RWPE2 (cell line): ENCODE measurements around the gene BOLA1.
A peak's percentile ranks its signal among the peaks of the same experiment; 100 is the strongest.

Experiments used
- ATAC-seq: fragments of 200-7000 bp; cut with Tn5 transposase; 3 replicates; pipeline ENCODE4 v1.9.1; 2021; ENCODE audit warnings: low read depth
- DNase-seq: peaks from one replicate; pipeline ENCODE4 v3.0.0-alpha.2; 2020; ENCODE audit warnings: low spot score
- H3K27ac ChIP-seq: fragments of 450-650 bp; 2 replicates; pipeline ENCODE4 v1.5.1; 2017; ENCODE audit warnings: mild to moderate bottlenecking; ENCODE audit not compliant: poor library complexity, severe bottlenecking
- H3K27me3 ChIP-seq: fragments of 250-450 bp; sonication (Bioruptor Pico); 2 replicates; pipeline ENCODE4 v1.5.1; 2021; ENCODE audit warnings: mild to moderate bottlenecking, moderate library complexity; ENCODE audit not compliant: insufficient read depth, poor library complexity, severe bottlenecking
- H3K36me3 ChIP-seq: fragments of 250-450 bp; sonication (Bioruptor Pico); 2 replicates; pipeline ENCODE4 v1.5.1; 2020; ENCODE audit warnings: low read depth, mild to moderate bottlenecking, moderate library complexity
- H3K4me1 ChIP-seq: fragments of 250-450 bp; sonication (Bioruptor Pico); 2 replicates; pipeline ENCODE4 v1.5.1; 2021; ENCODE audit warnings: mild to moderate bottlenecking, moderate library complexity; ENCODE audit not compliant: insufficient read depth, poor library complexity, severe bottlenecking
- H3K4me3 ChIP-seq: fragments of 250-450 bp; sonication (Bioruptor Pico); 2 replicates; pipeline ENCODE4 v1.5.1; 2021; ENCODE audit warnings: mild to moderate bottlenecking, moderate library complexity; ENCODE audit not compliant: severe bottlenecking
- H3K9me3 ChIP-seq: fragments of 250-450 bp; sonication (Bioruptor Pico); 2 replicates; pipeline ENCODE4 v1.5.1; 2021; ENCODE audit warnings: mild to moderate bottlenecking, moderate library complexity; ENCODE audit not compliant: severe bottlenecking
- TF ChIP-seq, protein P1 (sequence below): fragments of 450-650 bp; IDR thresholded peaks from one replicate; pipeline ENCODE4 v1.5.1; 2017; ENCODE audit warnings: mild to moderate bottlenecking, moderate library complexity; ENCODE audit not compliant: poor library complexity, severe bottlenecking

The BOLA1 gene

DNA sequence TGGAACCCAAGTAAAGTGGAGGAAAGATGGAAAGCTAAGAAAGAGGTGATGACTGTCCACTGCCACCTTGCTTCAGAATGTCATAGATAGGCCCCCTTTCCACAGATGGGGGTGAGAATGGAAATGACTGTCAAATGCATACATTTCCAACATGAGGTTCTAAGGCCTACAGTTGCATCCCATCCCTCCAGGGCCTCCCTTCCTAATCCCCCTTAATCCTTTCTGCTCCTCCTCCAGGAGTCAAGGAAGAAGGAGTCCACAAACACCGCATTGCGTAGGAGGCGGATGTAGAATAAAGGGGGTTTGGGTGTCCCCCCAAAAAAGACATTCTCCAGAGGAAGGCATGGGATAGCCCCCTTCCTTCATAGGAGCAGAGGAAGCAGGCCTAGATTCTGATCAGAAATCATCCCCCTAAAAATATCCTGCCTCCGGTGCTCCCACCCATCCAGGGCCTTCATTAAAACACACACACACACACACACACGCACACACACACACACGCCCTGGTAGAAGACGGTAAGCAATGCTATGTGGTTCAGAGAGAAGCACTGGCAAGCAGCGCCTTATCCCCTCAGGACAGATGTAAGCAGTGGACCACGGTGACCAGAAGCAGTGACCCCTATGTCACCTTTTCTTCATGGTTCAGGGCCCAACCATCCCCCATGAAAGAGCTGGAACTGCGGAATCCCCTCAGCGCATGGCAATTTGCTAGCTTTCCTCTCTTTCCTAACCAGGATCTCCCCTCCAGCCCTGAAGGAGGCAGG, 16.2 kb downstream of the BOLA1 start:
- no peak overlapping the region for H3K27ac ChIP-seq
- H3K36me3 ChIP-seq = no peaks in the 10 kb centered on the region
- no peaks in the 10 kb centered on the region for H3K27me3 ChIP-seq
- ATAC-seq (no peak), DNase-seq (no peak)
- TF ChIP-seq, protein P1, sequence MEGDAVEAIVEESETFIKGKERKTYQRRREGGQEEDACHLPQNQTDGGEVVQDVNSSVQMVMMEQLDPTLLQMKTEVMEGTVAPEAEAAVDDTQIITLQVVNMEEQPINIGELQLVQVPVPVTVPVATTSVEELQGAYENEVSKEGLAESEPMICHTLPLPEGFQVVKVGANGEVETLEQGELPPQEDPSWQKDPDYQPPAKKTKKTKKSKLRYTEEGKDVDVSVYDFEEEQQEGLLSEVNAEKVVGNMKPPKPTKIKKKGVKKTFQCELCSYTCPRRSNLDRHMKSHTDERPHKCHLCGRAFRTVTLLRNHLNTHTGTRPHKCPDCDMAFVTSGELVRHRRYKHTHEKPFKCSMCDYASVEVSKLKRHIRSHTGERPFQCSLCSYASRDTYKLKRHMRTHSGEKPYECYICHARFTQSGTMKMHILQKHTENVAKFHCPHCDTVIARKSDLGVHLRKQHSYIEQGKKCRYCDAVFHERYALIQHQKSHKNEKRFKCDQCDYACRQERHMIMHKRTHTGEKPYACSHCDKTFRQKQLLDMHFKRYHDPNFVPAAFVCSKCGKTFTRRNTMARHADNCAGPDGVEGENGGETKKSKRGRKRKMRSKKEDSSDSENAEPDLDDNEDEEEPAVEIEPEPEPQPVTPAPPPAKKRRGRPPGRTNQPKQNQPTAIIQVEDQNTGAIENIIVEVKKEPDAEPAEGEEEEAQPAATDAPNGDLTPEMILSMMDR = no peak
- H3K9me3 ChIP-seq = no peaks in the 10 kb centered on the region
- no peaks in the 10 kb centered on the region for H3K4me1 ChIP-seq
- no peak overlapping the region for H3K4me3 ChIP-seq

DNA sequence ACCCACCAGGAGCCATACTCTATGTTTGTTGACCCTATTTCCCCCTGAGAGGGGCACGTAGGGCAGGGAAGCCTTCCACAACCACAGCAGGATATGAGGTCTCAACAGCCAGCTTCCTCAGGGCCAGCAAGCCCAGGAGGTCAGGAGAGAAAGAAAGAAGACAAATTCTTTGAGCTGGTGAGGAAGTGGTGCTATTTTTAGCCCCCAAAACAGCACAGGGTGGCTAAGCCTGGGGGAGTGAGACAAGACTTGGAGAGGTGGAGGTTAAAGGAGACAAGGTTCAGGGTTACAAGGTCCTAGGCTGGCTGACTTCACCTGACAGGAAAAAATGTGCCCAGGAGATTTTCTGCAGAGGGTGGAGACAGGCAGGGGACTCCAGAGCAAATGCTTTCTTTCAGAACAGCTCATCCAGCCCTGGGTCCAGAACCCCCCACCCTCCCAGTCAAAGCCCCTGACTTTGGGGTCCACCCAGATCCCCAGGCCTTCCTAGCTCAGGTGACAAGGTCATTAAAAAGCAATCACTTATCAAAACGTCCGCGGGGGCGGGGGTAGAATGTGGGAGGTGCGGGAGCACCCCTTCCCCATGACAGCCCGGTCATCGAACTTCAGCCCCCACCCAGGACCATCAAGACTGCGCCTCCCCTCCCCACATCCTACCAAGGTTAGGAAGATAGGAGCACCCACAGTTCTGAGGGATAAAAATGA, 17.0 kb downstream of the BOLA1 start:
- TF ChIP-seq, protein P1 = no peak
- H3K9me3 ChIP-seq = no peaks in the 10 kb centered on the region
- no peaks in the 10 kb centered on the region for H3K4me1 ChIP-seq
- no peak overlapping the region for H3K4me3 ChIP-seq
- ATAC-seq = no peak
- DNase-seq = no peak
- no peaks in the 10 kb centered on the region for H3K27me3 ChIP-seq
- H3K27ac ChIP-seq = no peak overlapping the region
- no peaks in the 10 kb centered on the region for H3K36me3 ChIP-seq

DNA sequence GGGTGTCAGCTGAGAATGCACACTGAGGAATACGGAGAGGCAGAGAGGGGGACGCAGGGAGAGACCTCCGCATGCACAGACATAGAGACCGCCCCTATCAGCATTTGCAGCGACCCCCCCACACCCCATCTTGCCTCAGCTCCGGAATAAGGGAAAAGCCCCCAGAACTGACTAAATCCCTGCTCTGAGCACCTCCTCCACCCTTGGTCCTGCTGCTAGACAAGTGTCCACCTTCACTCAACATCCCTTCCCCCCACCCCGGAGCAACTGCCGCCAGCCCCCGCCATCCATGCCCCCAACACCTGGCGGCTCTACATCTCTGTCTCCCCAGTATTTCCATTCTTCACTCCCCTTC, 17.5 kb downstream of the BOLA1 start:
- TF ChIP-seq, protein P1 = no peak
- no peaks in the 10 kb centered on the region for H3K27me3 ChIP-seq
- no peaks in the 10 kb centered on the region for H3K9me3 ChIP-seq
- no peak overlapping the region for H3K27ac ChIP-seq
- DNase-seq = no peak
- no peaks in the 10 kb centered on the region for H3K4me1 ChIP-seq
- no peaks in the 10 kb centered on the region for H3K36me3 ChIP-seq
- no peak for ATAC-seq
- peak overlapping the region; percentile 46 for H3K4me3 ChIP-seq

DNA sequence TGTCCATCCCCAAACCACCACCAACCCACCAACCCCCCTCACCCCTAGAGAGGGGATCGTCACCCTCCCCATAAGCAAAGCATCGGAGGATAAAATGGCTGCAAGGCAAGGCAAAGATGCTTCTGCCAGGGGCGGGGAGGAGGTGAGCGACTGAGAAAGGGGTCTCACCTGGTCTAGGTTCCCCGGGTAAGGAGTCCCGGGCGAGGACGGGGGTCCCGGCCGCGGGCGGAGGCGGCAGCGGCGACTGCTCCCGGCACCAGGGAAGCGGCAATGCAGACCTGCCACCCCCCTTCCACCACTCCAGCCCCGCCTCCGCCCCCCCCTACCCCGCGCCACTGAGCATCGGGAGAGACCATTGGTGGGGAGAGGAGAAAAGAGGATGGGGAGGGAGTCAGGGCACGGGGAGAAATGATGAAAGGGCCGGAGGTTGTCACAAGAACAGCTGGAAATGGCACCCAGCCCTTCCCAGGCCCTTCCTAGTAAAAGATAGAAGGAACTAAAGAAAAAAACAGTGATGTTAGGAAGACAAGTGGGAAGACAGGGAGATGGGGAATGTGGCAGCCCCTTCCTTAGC, 18.3 kb downstream of the BOLA1 start, which contains the start of gene SV2A:
TSS of gene SV2A (minus strand) at position 274 of the 574 bp plus-strand sequence. CDS start 4,004 bp downstream, outside the sequence.
- Histone ChIP-seq H3K27me3 (no peaks in the 10 kb centered on the region), H3K36me3 (peaks cover 3% of the 10 kb centered on the region), H3K4me1 (no peaks in the 10 kb centered on the region), H3K27ac (no peak within 1 kb of the TSS), H3K9me3 (no peaks in the 10 kb centered on the region), H3K4me3 (peak within 1 kb of the TSS; percentile 46)
- TF ChIP-seq, protein P1 = no peak
- ATAC-seq (peak; percentile 72), DNase-seq (no peak)

DNA sequence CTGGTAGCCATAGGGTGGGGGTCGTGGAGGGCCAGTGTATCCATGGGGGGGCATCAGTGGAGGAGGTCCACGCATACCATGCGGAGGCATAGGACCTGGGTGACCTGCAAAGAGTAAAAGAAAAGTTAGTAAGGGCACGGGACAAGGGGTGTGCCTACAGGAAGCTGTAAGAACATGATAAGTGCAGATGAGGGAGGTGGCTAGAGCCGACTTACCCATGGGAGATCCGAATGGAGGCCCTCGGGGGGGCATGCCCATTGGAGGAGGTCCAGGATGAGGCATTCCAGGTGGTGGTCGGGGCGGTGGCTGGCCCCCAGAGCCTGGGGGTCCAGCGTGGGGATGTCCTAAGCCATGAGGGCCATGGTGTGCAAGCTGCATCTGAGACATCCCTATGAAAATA, 24.3 kb downstream of the BOLA1 start:
- Histone ChIP-seq H3K9me3 (no peaks in the 10 kb centered on the region), H3K4me3 (no peak overlapping the region), H3K27ac (no peak overlapping the region), H3K4me1 (peaks cover 13% of the 10 kb centered on the region), H3K27me3 (no peaks in the 10 kb centered on the region), H3K36me3 (peaks cover 52% of the 10 kb centered on the region)
- ATAC-seq = no peak
- TF ChIP-seq, protein P1 = no peak
- DNase-seq = no peak
